ENCODE measurements around the gene SMG9.
"Not testable (repeated sequence)": the region's sequence is repeated elsewhere in the genome, so short reads cannot be mapped to it uniquely, and the experiment has no call there.

Gene SMG9

DNA sequence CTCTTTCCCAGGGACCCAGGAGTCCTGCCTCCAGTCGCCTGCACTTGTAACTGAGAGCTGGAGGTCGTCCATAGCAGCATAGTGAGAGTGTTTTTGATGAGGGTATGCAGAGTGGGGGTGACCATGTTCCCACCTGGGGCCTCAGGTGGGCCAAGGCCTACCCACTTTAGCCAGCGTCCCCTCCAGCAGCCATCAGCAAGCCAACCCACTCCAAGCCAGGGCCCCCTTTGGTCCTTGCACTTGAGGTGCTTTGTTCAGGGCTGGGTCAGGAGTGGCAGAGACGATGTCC is 11.9 kb upstream of the SMG9 start:
- TF ChIP-seq, protein P1, sequence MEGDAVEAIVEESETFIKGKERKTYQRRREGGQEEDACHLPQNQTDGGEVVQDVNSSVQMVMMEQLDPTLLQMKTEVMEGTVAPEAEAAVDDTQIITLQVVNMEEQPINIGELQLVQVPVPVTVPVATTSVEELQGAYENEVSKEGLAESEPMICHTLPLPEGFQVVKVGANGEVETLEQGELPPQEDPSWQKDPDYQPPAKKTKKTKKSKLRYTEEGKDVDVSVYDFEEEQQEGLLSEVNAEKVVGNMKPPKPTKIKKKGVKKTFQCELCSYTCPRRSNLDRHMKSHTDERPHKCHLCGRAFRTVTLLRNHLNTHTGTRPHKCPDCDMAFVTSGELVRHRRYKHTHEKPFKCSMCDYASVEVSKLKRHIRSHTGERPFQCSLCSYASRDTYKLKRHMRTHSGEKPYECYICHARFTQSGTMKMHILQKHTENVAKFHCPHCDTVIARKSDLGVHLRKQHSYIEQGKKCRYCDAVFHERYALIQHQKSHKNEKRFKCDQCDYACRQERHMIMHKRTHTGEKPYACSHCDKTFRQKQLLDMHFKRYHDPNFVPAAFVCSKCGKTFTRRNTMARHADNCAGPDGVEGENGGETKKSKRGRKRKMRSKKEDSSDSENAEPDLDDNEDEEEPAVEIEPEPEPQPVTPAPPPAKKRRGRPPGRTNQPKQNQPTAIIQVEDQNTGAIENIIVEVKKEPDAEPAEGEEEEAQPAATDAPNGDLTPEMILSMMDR (IDR thresholded peaks at IDR 0.05; ENCODE audit: low read depth, low read length): no peak
- no peak overlapping the region for H3K4me3 ChIP-seq (replicated peaks in 1 of 2; ENCODE audit: low read depth in 2 of 2, low read length in 2 of 2)
- DNase-seq (ENCODE audit: low read depth in 2 of 2): no peak

DNA sequence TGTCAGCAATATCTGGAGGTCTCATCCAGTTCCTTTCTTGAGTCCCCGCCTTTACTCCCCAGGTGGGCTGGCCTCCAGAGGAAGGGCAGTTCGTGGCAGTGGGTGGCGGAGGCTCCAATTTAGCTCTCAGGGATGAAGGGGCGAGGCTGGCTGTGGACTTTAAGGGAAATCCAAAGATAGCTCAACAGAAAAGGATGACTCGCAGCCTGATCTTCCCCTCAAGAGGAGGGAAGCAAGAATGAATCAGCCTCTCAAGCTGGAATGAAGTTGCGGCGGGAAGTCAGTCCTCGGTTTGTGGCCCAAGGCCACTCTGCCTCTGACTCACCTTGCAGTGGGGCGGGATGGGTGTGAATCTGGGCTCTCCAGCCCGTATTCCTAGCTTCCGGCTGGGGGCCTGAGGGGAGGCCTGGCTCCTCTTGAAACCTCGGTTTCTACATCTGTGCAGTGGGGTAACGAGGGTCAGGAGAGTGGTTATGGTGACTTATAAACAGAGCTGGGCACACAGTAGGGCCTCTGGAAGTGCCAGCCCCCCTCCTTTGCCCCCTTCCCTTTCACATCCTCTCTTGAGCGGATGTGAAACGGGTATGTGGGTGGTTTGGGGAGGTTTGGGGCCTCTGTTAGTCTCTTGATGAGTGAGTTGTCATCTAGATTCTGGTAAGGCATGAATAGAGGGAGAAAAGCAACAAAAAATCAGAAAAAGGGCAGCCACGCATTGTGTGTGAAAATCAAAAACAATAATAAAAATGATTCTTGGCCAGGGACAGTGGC is 10.5 kb upstream of the SMG9 start:
- H3K4me3 ChIP-seq (replicated peaks in 1 of 2; ENCODE audit: low read depth in 2 of 2, low read length in 2 of 2): no peak overlapping the region
- DNase-seq (ENCODE audit: low read depth in 2 of 2): peak; percentile 87 to 97
- TF ChIP-seq, protein P1 (IDR thresholded peaks at IDR 0.05; ENCODE audit: low read depth, low read length): no peak

DNA sequence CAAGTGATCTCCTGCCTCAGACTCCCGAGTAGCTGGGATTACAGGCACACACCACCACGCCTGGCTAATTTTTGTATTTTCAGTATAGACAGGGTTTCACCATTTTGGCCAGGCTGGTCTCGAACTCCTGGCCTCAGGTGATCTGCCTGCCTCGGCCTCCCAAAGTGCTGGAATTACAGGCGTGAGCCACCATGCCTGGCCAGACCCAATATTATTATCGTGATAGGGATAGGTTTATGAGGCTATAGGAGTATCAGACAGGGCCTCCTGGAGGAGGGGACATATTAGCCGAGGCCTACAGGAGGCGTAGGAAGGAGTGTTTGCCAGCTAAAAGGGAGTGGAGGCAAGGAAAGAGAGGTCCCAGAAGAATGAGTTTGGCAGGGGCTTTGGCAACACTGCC is 9.9 kb upstream of the SMG9 start:
- not testable (repeated sequence) for DNase-seq (ENCODE audit: low read depth in 2 of 2); H3K4me3 ChIP-seq (replicated peaks in 1 of 2; ENCODE audit: low read depth in 2 of 2, low read length in 2 of 2)

DNA sequence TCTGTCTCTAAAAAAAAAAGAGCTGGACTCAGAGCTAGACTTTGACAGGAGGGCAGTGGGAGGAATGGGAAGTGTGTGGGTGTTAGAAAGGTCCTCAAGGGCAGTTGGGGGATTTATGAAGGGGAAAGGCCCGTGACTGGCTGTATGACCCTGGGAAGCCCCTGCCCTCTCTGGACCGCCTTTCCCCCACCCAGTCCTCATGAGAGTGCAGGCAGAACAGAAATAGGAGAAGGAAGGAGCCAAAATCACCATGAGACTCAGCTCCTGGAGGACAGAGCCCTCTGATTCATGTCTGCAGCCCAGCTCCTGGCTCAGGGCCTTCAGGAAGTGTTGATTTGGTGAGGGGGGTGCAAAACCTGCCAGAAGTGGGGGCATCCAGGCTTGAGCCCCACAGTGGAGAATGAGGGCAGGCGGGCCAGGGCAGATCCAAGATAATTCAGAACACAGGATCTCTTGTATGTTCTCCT is 8.7 kb upstream of the SMG9 start:
- no peak overlapping the region for H3K4me3 ChIP-seq (replicated peaks in 1 of 2; ENCODE audit: low read depth in 2 of 2, low read length in 2 of 2)
- TF ChIP-seq, protein P1 (IDR thresholded peaks at IDR 0.05; ENCODE audit: low read depth, low read length): no peak
- DNase-seq (ENCODE audit: low read depth in 2 of 2): peak; percentile 43 to 65

DNA sequence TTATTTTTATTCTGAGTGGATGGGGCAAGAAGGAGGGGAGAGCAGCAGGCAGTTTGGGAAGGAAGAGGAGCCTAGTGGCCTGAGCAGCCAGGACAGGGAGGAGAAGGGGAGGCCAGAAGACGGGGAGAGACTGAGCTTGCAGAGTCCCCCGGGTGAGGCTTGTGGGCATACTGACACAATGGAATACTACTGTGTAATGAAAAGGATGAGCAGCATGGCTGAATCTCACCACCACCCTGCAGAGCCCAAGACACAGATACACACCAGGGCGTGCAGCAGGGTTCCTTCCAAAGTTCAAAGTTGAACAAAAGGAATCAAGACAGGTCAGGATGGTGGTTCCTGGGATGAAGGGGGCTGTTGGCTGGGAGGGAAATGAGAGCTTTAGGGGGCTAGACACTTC is 8.1 kb upstream of the SMG9 start:
- no peak overlapping the region for H3K4me3 ChIP-seq (replicated peaks in 1 of 2; ENCODE audit: low read depth in 2 of 2, low read length in 2 of 2)
- DNase-seq (ENCODE audit: low read depth in 2 of 2): no peak

DNA sequence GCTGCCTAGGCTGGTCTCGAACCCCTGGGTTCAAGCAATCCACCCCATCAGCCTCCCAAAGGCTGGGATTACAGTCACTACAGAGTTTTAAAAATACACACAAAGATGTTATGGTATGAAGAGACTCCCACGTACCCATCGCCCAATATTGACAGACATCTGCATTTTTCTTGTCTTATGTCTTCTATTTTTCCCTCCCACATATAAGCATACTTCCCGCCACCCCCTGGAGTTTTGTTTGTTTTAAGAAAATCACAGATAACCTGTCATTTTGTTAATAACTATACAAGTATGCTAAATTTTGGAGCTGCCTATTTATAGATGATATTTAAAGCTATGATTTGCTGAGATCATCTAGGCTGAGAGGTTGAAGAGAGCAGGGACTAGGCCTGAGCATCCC is 6.2 kb upstream of the SMG9 start:
- DNase-seq (ENCODE audit: low read depth in 2 of 2): no peak
- TF ChIP-seq, protein P1 (IDR thresholded peaks at IDR 0.05; ENCODE audit: low read depth, low read length): no peak
- no peak overlapping the region for H3K4me3 ChIP-seq (replicated peaks in 1 of 2; ENCODE audit: low read depth in 2 of 2, low read length in 2 of 2)

More for the DNA sequence above, 8.1 kb upstream of the SMG9 start:
- TF ChIP-seq, protein P1 (IDR thresholded peaks at IDR 0.05; ENCODE audit: low read depth, low read length): no peak

DNA sequence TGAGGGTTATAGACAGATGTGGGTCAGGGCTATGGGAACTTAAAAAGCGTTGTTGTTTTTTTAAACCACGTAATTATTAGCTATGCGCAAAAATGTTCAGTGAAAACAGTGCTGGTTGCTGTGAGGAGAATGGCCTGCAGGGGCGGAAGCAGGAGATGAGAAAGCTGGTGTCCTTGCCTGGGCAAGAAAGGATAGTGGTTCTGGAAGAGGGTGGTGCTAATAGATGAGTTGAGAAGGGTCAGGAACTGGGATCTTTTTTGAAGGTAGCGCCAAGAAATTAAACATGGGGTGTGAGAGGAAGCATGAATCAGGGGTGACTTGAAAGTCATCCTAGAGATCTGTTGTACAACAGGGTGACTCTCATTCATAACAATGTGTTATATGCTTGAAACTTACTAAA is 4.8 kb upstream of the SMG9 start:
- peak; percentile 43 to 90 for DNase-seq (ENCODE audit: low read depth in 2 of 2)
- no peak overlapping the region for H3K4me3 ChIP-seq (replicated peaks in 1 of 2; ENCODE audit: low read depth in 2 of 2, low read length in 2 of 2)
- TF ChIP-seq, protein P1 (IDR thresholded peaks at IDR 0.05; ENCODE audit: low read depth, low read length): peak; percentile 77

Measured in cardiac fibroblast (primary cell).